Measurements from ENCODE around the gene PRPF18.
A peak's percentile ranks its signal among the peaks of the same experiment; 100 is the strongest.

The PRPF18 gene

GRCh38 chr10:13659887-13660550 lies 73.3 kb downstream of the PRPF18 start:
- H3K4me1 ChIP-seq (ENCODE audit: low read length) = no peaks in the 10 kb centered on the region
- H3K4me2 ChIP-seq (ENCODE audit: low read depth, low read length) = no peak overlapping the region
- H3K27ac ChIP-seq (ENCODE audit: low read length) = no peak overlapping the region
- no peaks in the 10 kb centered on the region for H3K27me3 ChIP-seq (replicated peaks; ENCODE audit: insufficient read depth, low read length)
- no peaks in the 10 kb centered on the region for H3K36me3 ChIP-seq (replicated peaks; ENCODE audit: insufficient read depth, low read length)
- no peaks in the 10 kb centered on the region for H4K20me1 ChIP-seq (ENCODE audit: insufficient read depth, low read length)
- no peak overlapping the region for H2AFZ ChIP-seq (ENCODE audit: low read length)
- TF ChIP-seq EZH2phosphoT487 (IDR thresholded peaks at IDR 0.05; ENCODE audit: low read length) = no peak
- TF ChIP-seq CTCF (IDR thresholded peaks at IDR 0.05; ENCODE audit: low read length) = peak; percentile 87
- no peak for TF ChIP-seq EZH2 (optimal IDR thresholded peaks at IDR 0.05; ENCODE audit: low read depth, low read length)
- peak; percentile 35 for DNase-seq
- H3K9me2 ChIP-seq (replicated peaks; ENCODE audit: insufficient read depth, low read length) = no peaks in the 10 kb centered on the region
- no peaks in the 10 kb centered on the region for H3K79me2 ChIP-seq (ENCODE audit: low read length)
- no peak overlapping the region for H3K9ac ChIP-seq (ENCODE audit: low read length)
- no peaks in the 10 kb centered on the region for H3K9me3 ChIP-seq (replicated peaks; ENCODE audit: insufficient read depth, low read length)
- H3K4me3 ChIP-seq (ENCODE audit: low read length) = no peak overlapping the region
- H3F3A ChIP-seq (ENCODE audit: insufficient read depth, low read length) = no peaks in the 10 kb centered on the region

- H3K9me3 ChIP-seq (replicated peaks; ENCODE audit: insufficient read depth, low read length) = no peaks in the 10 kb centered on the region
- H3K4me1 ChIP-seq (ENCODE audit: low read length) = no peaks in the 10 kb centered on the region
- H4K20me1 ChIP-seq (ENCODE audit: insufficient read depth, low read length) = no peaks in the 10 kb centered on the region
- no peak overlapping the region for H3K27ac ChIP-seq (ENCODE audit: low read length)
- H3K36me3 ChIP-seq (replicated peaks; ENCODE audit: insufficient read depth, low read length) = no peaks in the 10 kb centered on the region
- no peaks in the 10 kb centered on the region for H3F3A ChIP-seq (ENCODE audit: insufficient read depth, low read length)
- H3K4me2 ChIP-seq (ENCODE audit: low read depth, low read length) = no peak overlapping the region
- H3K4me3 ChIP-seq (ENCODE audit: low read length) = no peak overlapping the region
- H3K27me3 ChIP-seq (replicated peaks; ENCODE audit: insufficient read depth, low read length) = no peaks in the 10 kb centered on the region
- no peaks in the 10 kb centered on the region for H3K9me2 ChIP-seq (replicated peaks; ENCODE audit: insufficient read depth, low read length)
- no peaks in the 10 kb centered on the region for H3K79me2 ChIP-seq (ENCODE audit: low read length)
- DNase-seq = no peak
- H3K9ac ChIP-seq (ENCODE audit: low read length) = no peak overlapping the region
- no peak overlapping the region for H2AFZ ChIP-seq (ENCODE audit: low read length)
- no peak for TF ChIP-seq EZH2phosphoT487 (IDR thresholded peaks at IDR 0.05; ENCODE audit: low read length)
- no peak for TF ChIP-seq EZH2 (optimal IDR thresholded peaks at IDR 0.05; ENCODE audit: low read depth, low read length)
- TF ChIP-seq CTCF (IDR thresholded peaks at IDR 0.05; ENCODE audit: low read length) = no peak
Measured at GRCh38 chr10:13660551-13660920, 73.8 kb downstream of the PRPF18 start.

GRCh38 chr10:13661256-13661655 lies 74.5 kb downstream of the PRPF18 start:
- no peak overlapping the region for H3K4me3 ChIP-seq (ENCODE audit: low read length)
- H3K4me2 ChIP-seq (ENCODE audit: low read depth, low read length) = no peak overlapping the region
- no peaks in the 10 kb centered on the region for H3K9me2 ChIP-seq (replicated peaks; ENCODE audit: insufficient read depth, low read length)
- no peaks in the 10 kb centered on the region for H3K36me3 ChIP-seq (replicated peaks; ENCODE audit: insufficient read depth, low read length)
- DNase-seq = no peak
- H4K20me1 ChIP-seq (ENCODE audit: insufficient read depth, low read length) = no peaks in the 10 kb centered on the region
- TF ChIP-seq EZH2 (optimal IDR thresholded peaks at IDR 0.05; ENCODE audit: low read depth, low read length) = no peak
- no peak for TF ChIP-seq CTCF (IDR thresholded peaks at IDR 0.05; ENCODE audit: low read length)
- TF ChIP-seq EZH2phosphoT487 (IDR thresholded peaks at IDR 0.05; ENCODE audit: low read length) = no peak
- H2AFZ ChIP-seq (ENCODE audit: low read length) = no peak overlapping the region
- H3K9me3 ChIP-seq (replicated peaks; ENCODE audit: insufficient read depth, low read length) = no peaks in the 10 kb centered on the region
- no peaks in the 10 kb centered on the region for H3F3A ChIP-seq (ENCODE audit: insufficient read depth, low read length)
- no peaks in the 10 kb centered on the region for H3K4me1 ChIP-seq (ENCODE audit: low read length)
- H3K79me2 ChIP-seq (ENCODE audit: low read length) = no peaks in the 10 kb centered on the region
- no peaks in the 10 kb centered on the region for H3K27me3 ChIP-seq (replicated peaks; ENCODE audit: insufficient read depth, low read length)
- no peak overlapping the region for H3K9ac ChIP-seq (ENCODE audit: low read length)
- H3K27ac ChIP-seq (ENCODE audit: low read length) = no peak overlapping the region
